Renal pelvis (tissue), 4 donors: ENCODE measurements around the gene JAK1. TPM values are rescaled to one million over a fixed set of nuclear protein-coding genes. Genes with fewer than 3 reads are reported as not detected.

ENCODE experiments used
- DNase-seq: peaks from one replicate; pipeline ENCODE4 v3.0.0-alpha.2; 2013
- polyA plus RNA-seq, 3 donors: library from polyadenylated mRNA; unstranded; fragments of 120-200 nt; gene quantifications; one replicate each; pipeline ENCODE4 v1.2.1, GENCODE V29; 2013; ENCODE audit not compliant: insufficient read length in 3 of 3

JAK1 gene
- polyA plus RNA-seq, 3 donors, result 94.8 to 109 (median 97.9) TPM

DNA sequence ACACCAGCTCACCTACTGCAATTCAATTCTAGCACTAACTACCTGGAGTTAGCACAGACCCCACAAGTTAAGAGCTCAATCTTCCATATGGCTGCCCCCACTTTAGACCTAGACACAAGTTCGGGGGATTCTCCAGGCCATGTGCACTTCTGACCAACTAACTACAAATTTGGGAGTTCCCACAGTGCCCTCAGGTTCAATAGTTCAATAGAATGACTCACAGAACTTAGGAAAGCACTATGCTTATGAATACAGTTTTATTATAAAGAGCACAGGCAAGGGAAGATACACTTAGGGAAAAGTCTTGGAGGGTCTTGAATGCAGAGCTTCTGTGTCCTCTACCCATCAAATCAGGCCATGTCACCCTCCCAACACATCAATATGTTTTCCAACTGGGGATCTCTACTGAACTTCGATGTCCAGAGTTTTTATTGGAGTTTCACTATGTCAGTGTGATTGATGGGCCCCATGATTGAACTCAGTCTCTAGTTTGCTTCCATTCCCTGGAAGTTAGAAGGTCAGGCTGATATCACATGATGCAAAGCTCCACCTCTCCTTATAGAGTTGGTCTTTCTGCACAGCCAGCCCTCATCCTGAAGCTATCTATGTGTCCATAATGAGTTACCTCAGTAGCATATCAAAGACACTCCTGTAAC lies 175.4 kb downstream of the JAK1 start:
- no peak for DNase-seq

Other genes with a start within 250 kb of the JAK1 start
- 10 to 100 TPM; 25.2 to 30.5 (median 28.1) TPM for gene RAVER2, start 221.5 kb downstream of the JAK1 start, polyA plus RNA-seq
- gene AK4, start 181.7 kb upstream of the JAK1 start, polyA plus RNA-seq, result 10 to 100 TPM; 44.8 to 69.9 (median 65.8) TPM